Pancreas (tissue), 10 donors: ENCODE data around the gene DDX54. TPM values are rescaled to one million over a fixed set of nuclear protein-coding genes. Genes with fewer than 3 reads are reported as not detected.
"Not testable (repeated sequence)": the region's sequence is repeated elsewhere in the genome, so short reads cannot be mapped to it uniquely, and the experiment has no call there.

Experiments used
- ATAC-seq, 4 donors: fragments of 200-7000 bp; cut with Tn5 transposase; one replicate each; pipeline versions ENCODE4 v1.8.0 to v1.9.1; 2020; ENCODE audit warnings: mild to moderate bottlenecking in 4 of 4, moderate library complexity in 4 of 4
- DNase-seq, 6 donors: peaks; one replicate each; pipeline ENCODE4 v3.0.0-alpha.2; 2020
- FAIRE-seq: peaks from 2 replicates; lab custom pipeline; 2012; peaks lifted over from hg19 to GRCh38; lab: Jason Lieb, UNC
- H3K27ac ChIP-seq, 4 donors: fragments of 200-600 bp; sonication (generic); 1 replicate in 3 of 4; 2 replicates in 1 of 4; pipeline versions ENCODE4 v1.5.0 to v1.8.0; 2020
- H3K27me3 ChIP-seq, 4 donors: fragments of 200-600 bp; one replicate each; pipeline ENCODE4 v1.8.0; 2021
- H3K36me3 ChIP-seq, 3 donors: fragments of 200-600 bp; sonication (generic) in 1 of 3; one replicate each; pipeline versions ENCODE4 v1.5.0 to v1.8.0; 2020 to 2021
- H3K4me1 ChIP-seq, 3 donors: fragments of 200-600 bp; one replicate each; pipeline ENCODE4 v1.8.0; 2021
- H3K4me3 ChIP-seq, 4 donors: fragments of 200-600 bp; sonication (generic) in 2 of 4; one replicate each; pipeline versions ENCODE4 v1.5.0 to v1.8.0; 2020 to 2021
- H3K9me3 ChIP-seq, 4 donors: fragments of 200-600 bp; one replicate each; pipeline ENCODE4 v1.8.0; 2021
- WGBS, 2 donors: extraction: QIAGEN DNeasy Blood & Tissue Kit; methylation state at CpG; one replicate each; pipeline ENCODE4 v1.1.7; 2013; 5-methylcytosine and 5-hydroxymethylcytosine counted together
- intact Hi-C, 3 donors: fragments of 100-400 bp; cut with DNase I; formaldehyde crosslinking; loops; one replicate each; pipeline versions ENCODE4 v1.11.1 to v1.14.2; 2022
- polyA plus RNA-seq, 2 donors: library from polyadenylated mRNA; stranded (reverse); fragments of 200-250 nt; gene quantifications; one replicate each; pipeline ENCODE4 v1.2.3, GENCODE V29; 2013
- total RNA-seq, 6 donors: library from RNA; stranded (reverse); fragmentation: NEBNext Ultra II Directional in 4 of 6; extraction: Animal tissue kit (Norgen Biotek cat#: 25700) in 4 of 6; gene quantifications; one replicate each; pipeline versions ENCODE4 v1.2.1 to v1.2.4, GENCODE V29; 2021 to 2023
- TF ChIP-seq, protein P1 (sequence below), 4 donors: fragments of 200-600 bp; sonication (generic) in 3 of 4; IDR thresholded peaks; one replicate each; pipeline versions ENCODE4 v1.5.0 to v1.8.0; 2021; ENCODE audit warnings: antibody characterized with exemption in 4 of 4
- donor health status: healthy with polysubstance abuse.
- donor health status: DM: no; HTN: no; CAD: no; lungs with moderate emphysema.
- donor health status: DM: no; HTN: no; CAD: no.
- donor health status: control.
- donor health status: control.
- donor health status: Bipolar disorder and iron deficiency.
- donor health status: DM: yes; HTN: yes; CAD: no.
- donor health status: DM: no; HTN: no; CAD: no.
- donor health status: DM: no; HTN: no; CAD: no.
- donor health status: DM: yes; HTN: yes; CAD: no.

The DDX54 gene
- total and polyA plus RNA-seq, 8 donors = 30.0 to 71.4 (median 54.6) TPM

- ATAC-seq = peak in 3 of 4 donors; percentile 75 to 90 (median 90)
- TF ChIP-seq, protein P1, sequence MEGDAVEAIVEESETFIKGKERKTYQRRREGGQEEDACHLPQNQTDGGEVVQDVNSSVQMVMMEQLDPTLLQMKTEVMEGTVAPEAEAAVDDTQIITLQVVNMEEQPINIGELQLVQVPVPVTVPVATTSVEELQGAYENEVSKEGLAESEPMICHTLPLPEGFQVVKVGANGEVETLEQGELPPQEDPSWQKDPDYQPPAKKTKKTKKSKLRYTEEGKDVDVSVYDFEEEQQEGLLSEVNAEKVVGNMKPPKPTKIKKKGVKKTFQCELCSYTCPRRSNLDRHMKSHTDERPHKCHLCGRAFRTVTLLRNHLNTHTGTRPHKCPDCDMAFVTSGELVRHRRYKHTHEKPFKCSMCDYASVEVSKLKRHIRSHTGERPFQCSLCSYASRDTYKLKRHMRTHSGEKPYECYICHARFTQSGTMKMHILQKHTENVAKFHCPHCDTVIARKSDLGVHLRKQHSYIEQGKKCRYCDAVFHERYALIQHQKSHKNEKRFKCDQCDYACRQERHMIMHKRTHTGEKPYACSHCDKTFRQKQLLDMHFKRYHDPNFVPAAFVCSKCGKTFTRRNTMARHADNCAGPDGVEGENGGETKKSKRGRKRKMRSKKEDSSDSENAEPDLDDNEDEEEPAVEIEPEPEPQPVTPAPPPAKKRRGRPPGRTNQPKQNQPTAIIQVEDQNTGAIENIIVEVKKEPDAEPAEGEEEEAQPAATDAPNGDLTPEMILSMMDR (IDR thresholded peaks at IDR 0.05) = peak in 1 of 4 donors; percentile 11
- intact Hi-C loops = no loop called here
- peak in 1 of 6 donors; percentile 41 for DNase-seq
- Histone ChIP-seq H3K4me1 (peaks cover 0 to 3% (median 0%) of the 10 kb centered on the region in 3 donors), H3K27me3 (no peaks in the 10 kb centered on the region), H3K9me3 (no peaks in the 10 kb centered on the region), H3K27ac (peak overlapping the region in 2 of 4 donors; percentile 23 to 33), H3K36me3 (no peaks in the 10 kb centered on the region), H3K4me3 (no peak overlapping the region)
- no peak for FAIRE-seq
- 56 to 74% methylated on average over 5 of the region's 5 CpGs for WGBS, 2 donors
These were observed 29.7 kb upstream of the DDX54 start for GRCh38 chr12:113214895-113215400.

GRCh38 chr12:113211160-113211559 is 25.9 kb upstream of the DDX54 start:
- no peak overlapping the region for H3K27ac ChIP-seq
- FAIRE-seq (no peak), ATAC-seq (no peak), DNase-seq (no peak)
- H3K9me3 ChIP-seq = no peaks in the 10 kb centered on the region
- H3K4me1 ChIP-seq = peaks cover 0 to 3% (median 0%) of the 10 kb centered on the region in 3 donors
- 89 to 93% methylated on average over 6 of the region's 6 CpGs for WGBS, 2 donors
- H3K4me3 ChIP-seq = no peak overlapping the region
- H3K27me3 ChIP-seq = no peaks in the 10 kb centered on the region
- no peaks in the 10 kb centered on the region for H3K36me3 ChIP-seq
- intact Hi-C loops = no loop called here
- TF ChIP-seq, protein P1 (IDR thresholded peaks at IDR 0.05) = no peak

DNA sequence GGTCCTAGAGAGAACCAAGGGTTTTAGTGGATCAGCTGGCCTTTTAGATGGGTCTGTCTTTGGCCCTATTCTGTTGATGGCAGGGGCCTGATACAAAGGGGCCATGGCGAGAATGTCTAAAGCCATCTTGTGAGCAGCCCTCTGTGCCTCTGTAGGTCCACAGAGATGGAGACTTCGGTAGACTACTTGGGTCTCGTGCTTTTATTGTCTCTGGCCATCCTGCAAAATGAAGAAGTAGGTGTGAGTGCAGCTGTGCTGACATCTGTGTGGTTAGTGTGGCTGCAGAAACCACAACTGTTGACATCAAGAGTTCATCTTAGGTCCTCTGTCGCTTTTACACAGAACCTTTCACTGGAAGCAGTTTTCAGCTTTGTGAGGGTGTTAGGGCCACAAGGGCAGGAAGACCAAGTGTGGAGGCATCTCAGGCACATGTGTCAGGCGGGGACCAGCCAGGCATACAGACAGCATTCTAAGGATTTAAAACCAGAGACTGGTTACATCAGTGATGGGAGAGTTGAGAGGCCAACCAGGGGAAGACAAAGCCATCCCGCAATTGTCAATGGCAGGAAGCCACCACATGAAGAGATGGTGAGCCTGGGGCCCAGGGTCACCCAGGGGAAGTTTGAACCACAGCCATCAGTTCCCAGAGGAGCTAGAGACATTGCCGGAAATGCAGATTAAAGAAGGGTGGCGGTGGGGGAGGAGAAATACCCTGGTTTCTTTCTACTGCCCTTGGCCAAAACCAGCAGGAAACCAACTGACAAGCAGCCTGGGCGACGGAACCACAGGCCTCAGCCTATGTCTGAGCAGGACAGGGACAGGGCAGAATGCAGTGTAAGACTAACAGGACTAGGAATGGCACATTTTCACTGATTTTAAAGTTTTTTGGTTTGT is 23.0 kb upstream of the DDX54 start:
- TF ChIP-seq, protein P1 (IDR thresholded peaks at IDR 0.05) = no peak
- Histone ChIP-seq H3K4me1 (peaks cover 0 to 6% (median 0%) of the 10 kb centered on the region in 3 donors), H3K27ac (peak overlapping the region in 2 of 4 donors; percentile 47 to 48), H3K9me3 (no peaks in the 10 kb centered on the region), H3K36me3 (no peaks in the 10 kb centered on the region), H3K4me3 (no peak overlapping the region), H3K27me3 (no peaks in the 10 kb centered on the region)
- 88 to 89% methylated on average over 10 of the region's 10 CpGs for WGBS, 2 donors
- FAIRE-seq (no peak), DNase-seq (peak in 1 of 6 donors; percentile 49), ATAC-seq (peak in 3 of 4 donors; percentile 27 to 70 (median 58))
- intact Hi-C loops = loop anchor here in 1 of 3 donors (10.0 kb wide), 1 partner anchor 47 kb away; no protein-coding TSS in a partner anchor

- ATAC-seq (no peak), FAIRE-seq (no peak), DNase-seq (no peak)
- intact Hi-C loops = loop anchor here in 1 of 3 donors (10.0 kb wide), 1 partner anchor 47 kb away; no protein-coding TSS in a partner anchor
- TF ChIP-seq, protein P1 (IDR thresholded peaks at IDR 0.05) = no peak
- no peaks in the 10 kb centered on the region for H3K36me3 ChIP-seq
- H3K27ac ChIP-seq = no peak overlapping the region
- no peaks in the 10 kb centered on the region for H3K27me3 ChIP-seq
- H3K4me1 ChIP-seq = peaks cover 0 to 6% (median 0%) of the 10 kb centered on the region in 3 donors
- H3K4me3 ChIP-seq = no peak overlapping the region
- no peaks in the 10 kb centered on the region for H3K9me3 ChIP-seq
- 81 to 82% methylated on average over 6 of the region's 6 CpGs for WGBS, 2 donors
These were observed 22.3 kb upstream of the DDX54 start for GRCh38 chr12:113207613-113208040.

DNA sequence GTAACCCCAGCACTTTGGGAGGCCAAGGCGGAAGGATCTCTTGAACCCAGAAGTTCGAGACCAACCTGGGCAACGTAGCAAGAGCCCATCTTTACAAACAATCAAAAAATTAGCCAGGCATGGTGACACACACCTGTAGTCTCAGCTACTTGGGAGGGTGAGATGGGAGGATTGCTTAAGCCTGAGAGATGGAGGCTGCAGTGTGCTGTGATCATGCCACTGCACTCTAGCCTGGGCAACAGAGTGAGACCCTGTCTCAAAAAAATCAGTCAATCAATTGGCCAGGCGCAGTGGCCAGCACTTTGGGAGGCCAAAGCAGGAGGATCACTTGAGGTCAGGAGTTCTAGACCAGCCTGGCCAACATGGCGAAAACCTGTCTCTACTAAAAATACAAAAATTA is 21.5 kb upstream of the DDX54 start:
- not testable (repeated sequence) for DNase-seq, H3K27me3 ChIP-seq, FAIRE-seq, H3K4me1 ChIP-seq, H3K36me3 ChIP-seq, H3K9me3 ChIP-seq, ATAC-seq, H3K4me3 ChIP-seq
- intact Hi-C loops = loop anchor here in 1 of 3 donors (10.0 kb wide), 1 partner anchor 48 kb away; no protein-coding TSS in a partner anchor
- H3K27ac ChIP-seq = peak overlapping the region in 2 of 4 donors; percentile 25 to 44
- 96% methylated on average over 5 of the region's 5 CpGs for WGBS, 2 donors
